Activated CD4-positive, CD25-positive, alpha-beta regulatory T cell treated with anti-CD3 and anti-CD28 coated beads, Interleukin-2, amount 50 U/mL, for 16 hours (primary cell): ENCODE measurements around the gene LCN9.
"Not testable (repeated sequence)": the region's sequence is repeated elsewhere in the genome, so short reads cannot be mapped to it uniquely, and the experiment has no call there.

Source experiments
- DNase-seq: peaks from one replicate; pipeline ENCODE4 v3.0.0-alpha.2; 2020; ENCODE audit warnings: low read depth, low spot score

Gene LCN9

DNA sequence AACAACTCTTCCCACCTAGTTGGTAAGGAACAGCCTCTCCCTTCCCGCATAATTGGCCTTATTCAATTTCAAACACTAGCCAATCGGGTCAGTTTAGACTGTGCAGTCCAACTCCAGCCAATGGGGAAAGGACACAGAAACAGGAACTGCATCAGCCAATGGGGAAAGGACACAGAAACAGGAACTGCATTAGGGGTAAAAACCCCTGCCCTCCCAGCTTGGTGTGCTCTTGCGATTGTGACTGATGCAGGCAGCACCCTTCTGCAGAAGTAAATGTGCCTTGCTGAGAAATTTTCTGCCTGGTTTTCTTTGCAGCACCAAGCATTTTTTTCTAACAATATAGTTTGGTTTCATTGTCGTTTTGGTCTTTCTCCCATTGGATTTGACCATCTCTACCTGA lies 15.2 kb upstream of the LCN9 start:
- DNase-seq = no peak

DNA sequence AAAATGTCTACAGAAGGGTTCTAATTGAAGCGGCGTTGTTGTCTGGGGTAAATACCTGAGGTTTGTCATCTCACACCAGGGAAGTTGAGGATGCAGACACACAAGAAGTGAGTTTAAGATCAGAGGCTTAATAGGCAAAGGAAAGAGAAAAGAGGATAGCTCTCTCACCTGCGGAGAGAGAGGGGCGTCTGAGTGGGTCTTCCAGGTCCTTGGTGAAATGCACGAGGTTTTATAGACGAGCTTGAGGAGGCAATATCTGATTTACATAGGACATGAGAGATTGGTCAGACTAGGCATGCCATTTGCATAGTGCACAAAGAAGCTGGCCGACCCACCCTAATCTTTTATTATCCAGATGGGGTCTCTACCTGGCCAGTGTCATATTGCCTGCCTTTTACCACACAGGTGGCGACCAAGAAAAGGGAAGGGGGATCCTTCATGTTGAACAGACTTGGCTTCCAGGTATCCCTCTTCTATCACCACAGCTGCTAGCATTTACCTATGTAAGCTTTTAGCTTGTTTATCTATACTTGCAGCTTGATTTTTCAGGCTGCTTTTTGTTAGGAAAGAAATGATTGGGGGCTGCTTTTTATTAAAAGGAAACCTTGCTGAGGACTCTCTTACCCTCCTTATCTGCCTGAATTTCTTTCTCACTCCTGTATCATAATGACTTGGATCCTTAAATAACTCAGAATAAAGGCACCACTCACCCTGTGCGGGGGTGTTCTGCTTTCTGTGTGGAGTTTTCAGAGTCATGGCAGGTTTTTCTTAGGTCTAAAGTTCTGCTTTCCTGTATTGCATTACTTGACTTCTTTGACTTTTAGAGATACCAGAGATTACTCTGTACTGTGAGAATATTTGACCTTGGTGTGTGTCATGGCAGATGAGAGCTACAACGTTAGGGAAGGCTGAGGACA lies 14.4 kb upstream of the LCN9 start:
- DNase-seq = no peak

DNA sequence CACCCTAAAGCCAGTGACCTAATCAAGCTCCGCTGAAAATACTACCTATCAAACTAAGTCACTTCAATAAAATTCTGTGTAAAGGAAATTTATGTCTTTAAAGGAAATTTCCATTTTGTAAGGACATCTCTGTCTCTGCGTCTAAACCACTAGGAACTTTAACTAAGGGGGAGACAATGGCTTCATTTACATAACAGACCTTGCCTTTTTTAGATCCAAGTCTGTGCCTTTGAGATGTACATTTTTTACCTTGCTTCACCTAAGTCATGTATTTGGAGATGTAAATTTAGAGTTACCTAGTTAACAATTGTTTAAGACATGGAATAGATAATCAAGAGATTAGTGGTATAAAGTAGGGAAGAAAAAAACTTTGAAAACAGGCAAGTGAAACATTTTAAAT lies 13.6 kb upstream of the LCN9 start:
- DNase-seq = no peak

DNA sequence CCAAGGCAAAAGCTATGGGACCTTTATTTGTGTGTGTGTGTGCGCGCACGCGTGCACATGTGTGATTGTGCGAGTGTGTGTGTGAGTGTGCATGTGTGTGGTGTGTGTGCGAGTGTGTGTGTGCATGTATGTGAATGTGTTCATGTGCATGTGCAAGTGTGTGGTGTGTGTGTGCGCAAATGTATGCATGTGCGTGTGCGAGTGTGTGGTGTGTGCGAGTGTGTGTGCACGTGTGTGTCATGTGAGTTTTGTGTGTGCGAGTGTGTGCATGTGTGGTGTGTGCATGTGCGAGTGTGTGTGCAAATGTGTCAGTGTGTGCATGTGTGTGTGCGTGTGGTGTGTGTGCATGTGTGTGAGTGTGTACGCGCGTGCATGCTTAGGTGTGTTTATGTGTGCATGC lies 12.7 kb upstream of the LCN9 start:
- DNase-seq = no peak

DNA sequence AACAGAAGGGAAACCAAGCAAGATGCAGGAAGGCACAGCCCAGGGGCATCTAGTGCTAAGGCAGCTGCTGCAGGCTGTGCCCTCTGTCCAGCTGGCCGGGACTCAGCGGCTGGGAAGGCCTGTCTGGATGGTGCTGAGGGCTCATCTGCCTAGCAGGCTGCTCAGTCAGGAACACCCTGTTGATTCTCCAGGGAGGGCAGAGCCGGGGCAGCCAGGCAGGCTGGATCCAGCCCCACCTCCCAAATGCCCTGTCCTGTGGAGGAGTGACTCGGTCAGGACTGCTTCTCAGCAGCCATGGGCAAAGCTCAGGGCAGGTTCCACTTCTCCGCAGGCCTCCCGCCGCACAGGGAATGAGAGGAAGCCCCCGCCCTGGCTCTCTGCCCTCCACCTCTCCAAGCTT lies 7.8 kb upstream of the LCN9 start:
- no peak for DNase-seq

DNA sequence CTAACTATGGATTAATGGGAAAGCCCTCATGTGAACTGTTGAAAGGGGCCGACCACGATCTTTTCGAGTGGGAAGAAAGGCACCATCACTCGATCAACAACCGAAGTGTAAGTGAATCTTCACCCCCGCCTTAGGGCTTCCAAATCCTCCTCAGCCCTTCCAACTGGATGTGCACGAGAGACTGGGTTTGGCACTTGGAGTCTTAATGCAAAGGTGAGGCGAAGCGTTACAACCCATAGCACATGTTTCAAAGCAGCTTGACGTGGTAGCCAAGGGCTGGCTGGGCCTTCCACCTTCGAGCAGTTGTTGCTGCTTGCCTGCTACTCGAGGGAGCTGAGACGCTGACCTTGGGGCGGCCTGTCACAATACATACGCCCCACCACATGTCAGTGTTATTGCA lies 5.7 kb upstream of the LCN9 start:
- DNase-seq = no peak

DNA sequence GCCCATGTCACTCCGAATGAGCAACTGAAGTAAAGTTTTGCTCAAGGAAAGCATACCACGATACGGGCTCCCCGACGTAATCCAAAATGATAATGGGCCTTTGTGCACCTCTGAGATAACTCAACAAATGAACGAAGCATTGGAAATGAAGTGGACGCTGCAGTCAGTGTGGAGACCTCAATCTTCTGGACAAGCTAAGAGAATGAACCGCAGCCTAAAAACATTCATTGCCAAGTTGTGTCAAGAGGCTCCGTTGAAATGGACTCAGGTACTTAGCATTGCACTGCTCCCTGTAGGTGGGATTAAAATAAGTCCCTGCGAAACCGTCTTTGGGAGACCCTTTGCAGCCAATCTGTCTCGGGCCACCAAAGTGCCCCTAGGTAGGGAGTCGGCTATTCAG lies 3.9 kb upstream of the LCN9 start:
- DNase-seq = no peak

DNA sequence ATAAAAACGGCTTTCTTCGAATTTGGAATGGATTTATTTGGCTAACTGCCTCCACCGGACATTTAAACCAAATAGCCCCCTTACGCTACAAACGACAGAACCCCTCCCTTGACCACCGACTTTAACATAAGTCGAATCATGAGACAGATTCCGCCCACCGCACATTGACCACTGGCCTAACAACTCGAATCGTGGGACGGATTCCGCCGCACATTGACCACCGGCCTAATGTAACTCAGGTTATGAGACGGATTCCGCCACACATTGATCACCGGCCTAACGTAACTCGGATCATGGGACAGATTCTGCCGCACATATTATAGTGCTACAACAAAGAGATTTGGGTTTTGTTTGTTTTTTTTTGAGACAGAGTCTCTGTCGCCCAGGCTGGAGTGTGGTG lies 2.7 kb upstream of the LCN9 start:
- DNase-seq = no peak

DNA sequence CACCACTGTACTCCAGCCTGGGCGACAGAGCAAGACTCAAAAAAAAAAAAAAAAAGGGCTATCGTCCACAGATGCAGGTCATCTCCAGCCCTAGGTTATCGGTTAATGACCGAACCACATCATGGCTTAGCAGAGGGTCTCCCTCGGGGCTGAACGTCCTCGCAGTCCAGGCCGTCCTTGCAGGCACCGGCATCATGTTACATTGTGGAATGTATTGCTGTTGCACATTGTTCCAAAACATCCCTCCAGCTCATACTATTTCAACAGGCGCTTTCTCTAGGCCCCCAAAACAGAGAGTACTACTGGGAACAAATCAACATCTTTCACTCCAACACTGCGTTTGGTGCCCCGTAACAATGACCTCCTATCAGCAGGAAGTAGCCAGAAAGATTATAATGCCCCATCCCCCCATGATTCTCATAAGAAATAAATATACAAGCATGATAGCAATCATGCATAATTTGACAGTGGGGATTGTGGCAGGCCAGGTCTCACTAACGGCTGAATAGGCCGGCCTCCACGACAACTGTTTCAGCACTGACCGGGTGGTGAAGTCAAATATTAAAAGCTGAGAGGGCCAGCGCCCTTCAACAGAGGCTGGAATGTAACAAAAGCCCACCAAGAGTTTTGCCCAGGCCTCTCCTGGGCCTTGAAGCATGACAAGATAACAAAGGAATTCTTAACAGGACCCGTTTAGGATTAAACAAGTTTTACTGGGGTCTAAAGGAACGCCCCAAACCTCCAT lies 1.1 kb upstream of the LCN9 start:
- no peak for DNase-seq

DNA sequence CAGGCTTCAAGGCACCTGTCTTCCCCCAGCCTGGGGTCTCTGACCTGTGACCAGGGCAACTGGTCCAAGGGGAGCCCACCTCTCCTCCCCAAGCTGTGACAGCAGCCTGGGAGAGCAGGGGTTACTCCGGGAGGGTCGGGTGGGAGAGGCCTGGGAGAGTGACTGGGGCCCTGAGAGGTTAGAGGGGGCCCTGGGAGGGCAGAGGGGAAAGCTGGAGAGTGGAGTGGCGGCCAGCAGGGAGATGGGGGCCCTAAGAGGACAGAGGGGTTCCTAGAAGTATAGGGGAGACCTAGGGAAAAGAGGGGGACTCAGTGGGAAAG lies 302 bp downstream of the LCN9 start:
- no peak for DNase-seq

DNA sequence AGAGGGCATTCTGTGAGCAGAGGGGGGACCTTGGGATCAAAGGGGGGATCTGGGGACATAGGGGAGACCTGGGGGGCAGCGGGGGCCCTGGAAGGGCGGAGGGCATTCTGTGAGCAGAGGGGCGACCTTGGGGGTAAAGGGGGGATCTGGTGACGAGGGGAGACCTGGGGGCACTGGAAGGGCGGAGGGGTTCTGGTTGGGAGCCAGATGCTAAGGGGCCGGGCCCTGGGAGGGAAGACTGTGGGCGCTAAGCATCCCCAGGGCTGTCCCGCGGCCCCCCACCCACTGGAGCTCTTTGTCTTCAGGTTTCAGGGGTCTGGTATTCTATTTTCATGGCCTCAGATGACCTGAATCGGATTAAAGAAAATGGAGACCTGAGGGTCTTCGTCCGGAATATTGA lies 748 bp downstream of the LCN9 start:
- DNase-seq = no peak

DNA sequence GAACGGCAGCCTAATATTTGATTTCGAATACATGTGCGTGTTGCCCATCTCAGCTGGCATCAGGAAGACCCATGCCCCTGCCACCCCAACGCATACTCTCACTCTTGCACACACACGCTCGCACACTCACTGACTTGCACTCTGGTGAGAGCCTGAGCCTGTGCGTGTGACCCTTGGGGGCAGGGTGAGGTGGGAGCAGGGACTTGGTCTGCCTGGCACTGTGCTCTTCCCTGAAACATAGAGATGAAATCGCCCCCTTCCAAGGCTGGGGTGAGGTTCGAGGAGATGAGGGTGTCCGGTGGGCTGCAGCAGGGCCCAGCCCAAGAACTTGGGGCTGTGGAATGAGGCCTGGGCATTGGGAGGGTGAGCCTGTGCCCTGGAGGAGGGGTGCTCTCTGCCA lies 1.2 kb downstream of the LCN9 start:
- DNase-seq = no peak

DNA sequence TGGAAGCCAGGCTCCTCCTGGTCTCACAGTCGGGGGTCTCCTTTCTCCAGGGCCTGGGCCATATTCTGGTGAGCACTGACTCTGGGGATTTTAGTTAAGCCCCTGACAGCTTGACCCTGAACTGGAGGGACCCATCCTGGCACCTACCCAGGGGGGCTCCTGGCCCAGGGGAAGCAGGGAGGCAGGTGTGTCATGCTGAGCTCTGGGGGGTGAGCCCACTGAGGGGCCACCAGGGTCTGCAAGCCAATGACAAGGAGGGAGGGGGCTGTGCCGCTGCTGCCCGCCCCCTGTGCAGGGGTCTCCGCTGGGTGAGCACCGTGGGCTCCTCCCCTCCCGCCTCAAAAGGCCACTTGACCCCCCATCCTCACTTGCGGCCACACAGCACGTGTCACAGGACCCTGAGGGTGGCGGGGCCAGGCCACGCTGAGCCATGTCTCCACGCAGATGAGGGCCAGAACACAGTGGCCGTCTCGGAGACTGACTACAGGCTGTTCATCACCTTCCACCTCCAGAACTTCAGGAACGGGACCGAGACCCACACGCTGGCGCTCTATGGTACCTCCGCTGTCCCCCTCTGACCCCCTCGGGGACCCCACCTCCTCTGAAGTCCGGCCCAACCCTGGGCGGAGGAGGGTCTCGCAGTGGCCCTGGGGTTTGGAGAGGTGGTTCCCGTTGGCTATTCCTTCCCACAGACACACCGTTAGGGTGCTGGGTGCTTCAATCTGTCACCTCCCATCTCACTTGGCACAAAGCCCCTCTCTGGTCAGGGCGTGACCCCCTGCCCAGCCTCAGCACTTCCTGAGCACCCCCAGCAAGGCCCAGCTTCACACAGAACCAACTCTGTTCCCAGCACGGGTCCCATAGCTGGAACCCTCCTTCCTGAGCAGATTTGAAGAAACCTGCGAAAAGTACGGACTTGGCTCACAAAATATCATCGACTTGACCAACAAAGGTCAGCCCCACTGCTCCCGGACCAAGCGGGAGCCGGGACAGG lies 2.0 kb downstream of the LCN9 start:
- DNase-seq = no peak

DNA sequence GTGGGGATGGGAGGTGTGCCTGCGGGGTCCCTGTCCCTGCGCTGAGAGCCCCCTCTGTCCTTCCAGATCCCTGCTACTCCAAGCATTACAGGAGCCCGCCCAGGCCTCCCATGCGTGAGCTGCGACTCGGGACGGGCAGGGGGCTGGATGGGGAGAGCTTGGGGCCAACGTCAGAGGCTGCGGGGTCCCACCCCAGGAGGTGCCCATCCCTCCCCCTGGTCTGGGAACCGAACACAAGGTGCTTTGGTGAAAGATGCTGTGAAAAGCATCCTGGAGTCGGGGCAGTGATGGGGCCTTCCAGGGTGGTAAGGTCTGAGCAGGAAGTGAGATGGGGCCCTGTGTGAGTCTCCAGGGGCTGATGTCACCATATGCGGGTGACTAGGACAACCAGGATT lies 2.7 kb downstream of the LCN9 start:
- DNase-seq = no peak

DNA sequence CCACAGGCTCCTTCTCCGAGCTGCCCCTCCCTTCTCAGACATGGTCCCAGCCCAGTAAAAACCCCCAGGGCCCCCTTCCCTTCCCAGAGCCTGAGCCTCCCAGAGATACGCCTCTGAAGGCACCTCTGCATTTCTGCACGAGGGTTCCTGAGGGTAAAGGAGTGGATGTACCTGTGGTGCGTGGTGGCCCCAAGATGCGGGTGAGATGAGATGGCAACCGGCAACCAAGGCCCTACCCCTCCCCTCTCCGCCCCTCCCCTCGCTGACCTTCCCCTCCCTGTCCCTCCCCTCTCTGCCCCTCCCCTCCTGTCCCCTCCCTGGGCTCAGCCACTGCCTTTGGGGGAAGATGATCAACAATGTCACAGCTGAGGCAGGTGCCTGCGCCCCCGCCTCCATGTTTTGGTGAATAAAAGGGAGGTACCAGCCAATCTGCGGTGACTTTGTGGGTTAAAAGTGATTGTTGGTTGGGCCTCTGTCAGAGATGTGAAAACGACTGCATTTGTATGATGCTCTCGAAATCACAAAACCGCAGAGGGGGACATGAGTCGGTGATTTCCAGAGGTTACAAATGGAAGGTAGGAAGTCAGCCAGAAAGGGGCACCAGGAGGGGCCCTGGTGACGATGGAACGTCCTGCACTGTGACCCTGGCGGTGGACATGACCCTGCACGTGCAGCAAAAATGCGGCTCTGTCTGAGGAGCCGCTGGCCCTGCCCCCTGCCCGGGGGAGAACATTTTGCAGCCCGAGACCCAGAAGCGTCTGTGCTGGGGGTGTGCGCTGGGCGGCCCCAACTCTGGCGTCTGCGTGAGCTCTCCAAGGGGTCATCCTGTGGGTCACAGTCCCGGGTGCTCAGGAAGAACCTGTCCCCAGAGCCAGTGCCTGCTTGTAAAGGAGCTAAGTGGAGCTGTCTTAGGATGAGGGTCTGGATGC lies 3.7 kb downstream of the LCN9 start:
- no peak for DNase-seq

DNA sequence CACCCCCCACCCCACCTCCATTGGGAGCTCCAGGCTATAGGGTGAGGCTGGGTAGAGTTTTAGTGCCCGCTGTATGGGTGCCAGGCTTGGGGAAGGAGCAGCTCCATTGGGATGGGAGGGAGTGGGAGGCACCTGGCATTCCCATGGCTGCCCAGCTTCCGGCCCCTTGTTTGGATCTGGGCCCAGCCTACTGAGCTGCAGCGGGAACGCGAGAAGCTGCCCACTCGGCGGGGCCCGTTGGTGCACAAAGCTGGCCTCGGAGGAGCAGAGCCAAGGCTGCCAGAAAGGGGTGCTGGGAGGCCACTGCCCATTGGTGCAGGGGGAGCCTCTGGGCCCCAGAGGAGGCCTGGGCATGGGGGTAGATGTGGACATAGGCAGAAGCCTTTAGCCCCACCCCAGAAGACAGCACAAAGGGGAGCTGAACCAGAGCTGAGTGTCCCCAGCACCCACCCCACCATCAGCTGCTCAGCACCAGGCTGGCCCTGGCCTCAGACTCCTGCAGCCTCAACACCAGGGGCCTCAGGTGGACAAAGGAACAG lies 4.4 kb downstream of the LCN9 start:
- no peak for DNase-seq

DNA sequence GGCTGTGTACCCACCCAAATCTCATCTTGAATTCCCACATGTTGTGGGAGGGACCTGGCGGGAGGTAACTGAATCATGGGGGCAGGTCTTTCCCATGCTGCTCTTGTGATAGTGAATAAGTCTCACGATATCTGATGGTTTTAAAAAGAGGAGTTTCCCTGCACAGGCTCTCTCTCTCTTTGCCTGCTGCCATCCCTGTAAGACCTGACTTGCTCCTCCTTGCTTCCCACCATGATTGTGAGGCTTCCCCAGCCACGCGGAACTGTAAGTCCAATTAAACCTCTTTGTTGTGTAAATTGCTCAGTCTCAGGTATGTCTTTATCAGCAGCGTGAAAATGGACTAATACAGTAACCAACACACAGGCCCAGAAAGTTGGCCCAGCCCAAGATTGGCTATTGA lies 5.9 kb downstream of the LCN9 start:
- DNase-seq = not testable (repeated sequence)

DNA sequence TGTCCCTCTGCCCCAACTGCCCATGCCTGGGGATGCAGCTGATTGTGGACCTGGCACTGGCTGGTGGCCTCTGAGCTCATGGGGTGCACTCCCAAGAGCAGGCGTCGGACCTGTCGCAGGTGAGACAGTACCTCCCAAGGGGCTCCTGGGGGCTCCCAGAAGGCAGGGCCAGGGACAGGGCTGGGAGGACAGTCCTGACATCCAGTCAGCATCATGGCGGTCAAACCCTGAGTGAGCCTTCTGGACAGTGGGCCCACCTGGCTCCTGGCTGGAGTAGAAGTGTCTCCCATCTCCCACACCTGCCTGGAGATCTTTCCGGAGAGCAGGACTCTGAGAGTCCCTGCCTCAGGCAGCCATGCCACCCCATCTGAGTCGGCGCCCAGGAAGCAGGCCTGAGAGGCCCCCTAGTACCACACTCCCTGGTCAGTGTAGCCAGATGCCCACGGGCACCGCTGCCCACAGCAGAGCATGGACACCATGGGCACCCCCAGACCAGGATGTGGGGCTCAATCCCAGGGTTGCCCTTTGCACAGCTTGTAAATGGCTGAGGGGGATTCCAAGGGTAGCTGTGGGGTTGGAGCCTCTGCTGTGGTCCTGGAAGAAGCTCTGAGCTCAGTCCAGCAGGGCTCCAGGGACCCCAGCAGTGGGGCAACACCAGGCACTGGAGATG lies 6.6 kb downstream of the LCN9 start:
- no peak for DNase-seq

DNA sequence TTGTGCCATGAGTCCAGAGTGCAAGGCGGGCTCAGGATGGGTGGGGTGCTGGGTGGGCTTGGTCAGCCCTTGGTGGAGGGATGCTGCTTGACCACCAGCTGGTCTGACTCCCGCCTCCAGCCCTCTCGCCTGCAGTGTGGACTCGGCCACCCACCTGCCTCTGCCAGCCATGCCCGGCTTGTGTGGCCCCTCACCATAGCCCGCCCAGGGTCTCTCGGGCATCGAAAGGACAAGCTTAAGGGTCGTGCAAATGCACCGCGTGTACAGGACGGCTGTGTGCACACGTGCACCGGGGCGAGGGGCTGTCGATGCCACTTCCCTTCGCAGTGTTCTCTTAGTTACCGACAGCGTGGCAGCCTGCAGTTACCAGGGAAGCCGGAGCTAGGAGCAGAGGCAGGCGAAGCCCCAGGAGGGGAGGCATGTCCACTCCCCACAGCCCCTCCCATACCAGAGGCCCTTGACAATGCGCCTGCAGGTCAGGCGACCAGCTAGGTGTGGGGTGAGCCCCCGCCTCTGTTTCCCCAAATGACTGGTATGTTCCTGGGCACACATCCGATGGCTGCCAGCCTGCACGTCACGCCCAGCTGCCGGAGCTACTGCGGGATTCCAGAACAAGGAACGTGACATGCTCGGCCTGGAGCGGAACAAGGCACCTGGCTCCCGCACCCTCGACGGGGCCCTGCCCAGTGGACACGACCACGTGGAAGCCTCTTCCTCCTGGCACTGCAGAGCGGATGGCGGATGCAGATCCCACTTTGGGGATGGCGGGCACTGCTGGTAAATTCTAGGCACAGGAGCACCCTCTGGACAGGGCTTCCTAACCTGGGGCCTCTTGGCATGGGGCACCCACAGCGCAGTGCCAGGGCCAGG lies 7.8 kb downstream of the LCN9 start:
- no peak for DNase-seq
